ENCODE data around the gene CUBN.

DNA sequence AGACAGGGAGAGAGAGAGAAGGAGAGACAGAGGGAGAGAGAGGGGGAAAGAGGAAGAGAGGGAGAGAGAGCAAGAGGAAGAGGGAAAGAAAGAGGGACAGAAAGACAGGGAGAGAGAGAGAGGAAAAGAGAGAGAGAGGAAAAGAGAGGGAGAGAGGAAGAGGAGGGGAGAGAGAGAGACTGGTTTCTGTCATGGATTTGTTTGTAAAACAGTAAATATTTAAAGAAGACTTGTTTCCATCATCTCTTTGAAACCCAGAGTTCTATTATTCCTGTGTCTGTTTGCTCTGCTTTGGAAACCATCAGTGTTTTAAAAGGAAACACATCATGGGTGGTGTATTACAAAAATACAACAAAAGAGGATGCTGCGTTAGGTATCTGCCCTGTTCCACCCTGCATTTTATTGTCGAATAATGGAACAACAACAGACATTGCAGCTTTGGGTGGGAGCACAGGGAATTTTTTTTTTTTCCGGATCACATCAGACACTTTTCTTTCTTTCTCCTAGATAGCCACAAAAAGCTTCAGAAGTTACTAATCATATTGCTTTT, 161.7 kb downstream of the CUBN start:
- TF ChIP-seq TAF1 (CRISPR knock-in tag; IDR thresholded peaks at IDR 0.05): no peak
- TF ChIP-seq ZNF703 (CRISPR knock-in tag; IDR thresholded peaks at IDR 0.05; ENCODE audit: borderline replicate concordance): no peak
- TF ChIP-seq ZNF629 (CRISPR knock-in tag; conservative IDR thresholded peaks at IDR 0.05): no peak
- no peak for TF ChIP-seq ZNF446 (CRISPR knock-in tag; IDR thresholded peaks at IDR 0.05)
- no peak for TF ChIP-seq ZC3H4 (CRISPR knock-in tag; IDR thresholded peaks at IDR 0.05; ENCODE audit: borderline replicate concordance)
- TF ChIP-seq EP300 (IDR thresholded peaks at IDR 0.05; ENCODE audit: low read depth in 2 of 2, low read length in 2 of 2): no peak
- TF ChIP-seq EP300 (CRISPR knock-in tag; IDR thresholded peaks at IDR 0.05; ENCODE audit: borderline replicate concordance): no peak
- TF ChIP-seq ZNF329 (CRISPR knock-in tag; IDR thresholded peaks at IDR 0.05; ENCODE audit: low read depth): no peak
- TF ChIP-seq TARDBP (CRISPR knock-in tag; IDR thresholded peaks at IDR 0.05): no peak
- TF ChIP-seq, protein P1, sequence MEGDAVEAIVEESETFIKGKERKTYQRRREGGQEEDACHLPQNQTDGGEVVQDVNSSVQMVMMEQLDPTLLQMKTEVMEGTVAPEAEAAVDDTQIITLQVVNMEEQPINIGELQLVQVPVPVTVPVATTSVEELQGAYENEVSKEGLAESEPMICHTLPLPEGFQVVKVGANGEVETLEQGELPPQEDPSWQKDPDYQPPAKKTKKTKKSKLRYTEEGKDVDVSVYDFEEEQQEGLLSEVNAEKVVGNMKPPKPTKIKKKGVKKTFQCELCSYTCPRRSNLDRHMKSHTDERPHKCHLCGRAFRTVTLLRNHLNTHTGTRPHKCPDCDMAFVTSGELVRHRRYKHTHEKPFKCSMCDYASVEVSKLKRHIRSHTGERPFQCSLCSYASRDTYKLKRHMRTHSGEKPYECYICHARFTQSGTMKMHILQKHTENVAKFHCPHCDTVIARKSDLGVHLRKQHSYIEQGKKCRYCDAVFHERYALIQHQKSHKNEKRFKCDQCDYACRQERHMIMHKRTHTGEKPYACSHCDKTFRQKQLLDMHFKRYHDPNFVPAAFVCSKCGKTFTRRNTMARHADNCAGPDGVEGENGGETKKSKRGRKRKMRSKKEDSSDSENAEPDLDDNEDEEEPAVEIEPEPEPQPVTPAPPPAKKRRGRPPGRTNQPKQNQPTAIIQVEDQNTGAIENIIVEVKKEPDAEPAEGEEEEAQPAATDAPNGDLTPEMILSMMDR (CRISPR knock-in tag; IDR thresholded peaks at IDR 0.05): no peak
- TF ChIP-seq, protein P2, sequence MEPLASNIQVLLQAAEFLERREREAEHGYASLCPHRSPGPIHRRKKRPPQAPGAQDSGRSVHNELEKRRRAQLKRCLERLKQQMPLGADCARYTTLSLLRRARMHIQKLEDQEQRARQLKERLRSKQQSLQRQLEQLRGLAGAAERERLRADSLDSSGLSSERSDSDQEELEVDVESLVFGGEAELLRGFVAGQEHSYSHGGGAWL (CRISPR knock-in tag; IDR thresholded peaks at IDR 0.05): no peak
- no peak for TF ChIP-seq EZH2 (conservative IDR thresholded peaks at IDR 0.05; ENCODE audit: low read depth, low read length)
- no peak for TF ChIP-seq ZNF274 (CRISPR knock-in tag; IDR thresholded peaks at IDR 0.05)
- TF ChIP-seq, protein P3, sequence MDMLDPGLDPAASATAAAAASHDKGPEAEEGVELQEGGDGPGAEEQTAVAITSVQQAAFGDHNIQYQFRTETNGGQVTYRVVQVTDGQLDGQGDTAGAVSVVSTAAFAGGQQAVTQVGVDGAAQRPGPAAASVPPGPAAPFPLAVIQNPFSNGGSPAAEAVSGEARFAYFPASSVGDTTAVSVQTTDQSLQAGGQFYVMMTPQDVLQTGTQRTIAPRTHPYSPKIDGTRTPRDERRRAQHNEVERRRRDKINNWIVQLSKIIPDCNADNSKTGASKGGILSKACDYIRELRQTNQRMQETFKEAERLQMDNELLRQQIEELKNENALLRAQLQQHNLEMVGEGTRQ (IDR thresholded peaks at IDR 0.05; ENCODE audit: low read depth, low read length): no peak
- TF ChIP-seq, protein P3 (CRISPR knock-in tag; IDR thresholded peaks at IDR 0.05; ENCODE audit: borderline replicate concordance): no peak
